LNCAP (cell line): ENCODE results near the gene KRTAP9-6.

Experiments used
- CTCF ChIP-seq: fragments of 450-650 bp; IDR thresholded peaks from 2 replicates; pipeline ENCODE4 v1.5.1; 2017; ENCODE audit warnings: mild to moderate bottlenecking

KRTAP9-6 gene

DNA sequence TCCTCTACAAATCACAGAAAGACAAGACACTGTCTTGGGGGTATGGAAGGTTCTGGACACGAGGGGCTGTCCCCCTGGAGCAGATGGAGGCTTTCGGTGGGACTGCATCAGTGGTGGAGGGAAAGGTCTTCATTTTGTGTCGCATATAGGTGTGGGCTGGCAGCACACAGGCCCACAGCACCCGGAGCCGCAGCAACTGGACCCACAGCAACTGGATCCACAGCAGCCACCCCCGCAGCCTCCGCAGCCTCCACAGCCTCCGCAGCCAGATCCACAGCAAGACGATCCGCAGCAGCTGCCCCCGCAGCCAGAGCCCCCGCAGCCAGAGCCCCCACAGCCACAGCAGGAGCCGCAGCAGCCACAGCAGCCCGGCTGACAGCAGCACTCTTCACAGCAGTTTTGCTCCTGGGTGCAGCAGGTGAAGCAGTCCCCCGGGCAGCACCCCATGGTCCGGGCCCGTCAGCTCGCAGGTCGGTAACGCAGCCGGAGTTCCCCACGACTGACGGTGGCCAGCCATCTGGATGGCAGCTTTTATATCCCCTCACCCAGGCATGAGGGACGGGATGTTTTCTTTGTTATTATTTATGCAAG, 50.1 kb downstream of the KRTAP9-6 start, which contains the start of gene KRTAP17-1:
Gene KRTAP17-1, minus strand, starts transcription at position 507 of the 591 bp plus-strand sequence. Its CDS starts 60 bp downstream, at position 447.
- no peak for TF ChIP-seq CTCF
